Measurements from ENCODE around the gene ACOT8.

- TF ChIP-seq EZH2 (IDR thresholded peaks at IDR 0.05; ENCODE audit: insufficient read depth, poor library complexity, severe bottlenecking) = no peak
- no peak for TF ChIP-seq EZH2phosphoT487 (IDR thresholded peaks at IDR 0.05; ENCODE audit: insufficient read depth, low read depth)
Observed at GRCh38 chr20:45827030-45827652, 30.1 kb downstream of the ACOT8 start, which contains the start of gene TNNC2.

Measured in GM23248 (cell line).